GF-D8 (cell line): ENCODE results near the gene LMO7.

Experiments
- DNase-seq: peaks from one replicate; lab custom pipeline; 2025; lab: John Stamatoyannopoulos, UW

Gene LMO7

GRCh38 chr13:75801388-75801945, 165.3 kb downstream of the LMO7 start:
- DNase-seq = no peak

- DNase-seq = no peak
These were observed 166.0 kb downstream of the LMO7 start for GRCh38 chr13:75802161-75802560.

- no peak for DNase-seq
These were observed 167.1 kb downstream of the LMO7 start for GRCh38 chr13:75803164-75803611.

- DNase-seq = no peak
These were observed 167.9 kb downstream of the LMO7 start for GRCh38 chr13:75804054-75804453.

GRCh38 chr13:75804605-75805004, 168.5 kb downstream of the LMO7 start:
- no peak for DNase-seq

GRCh38 chr13:75806117-75806516, 170.0 kb downstream of the LMO7 start:
- DNase-seq = no peak

- DNase-seq = no peak
These were observed 175.2 kb downstream of the LMO7 start for GRCh38 chr13:75811361-75811760.

- no peak for DNase-seq
These were observed 175.7 kb downstream of the LMO7 start for GRCh38 chr13:75811841-75812240.

GRCh38 chr13:75812751-75813181, 176.6 kb downstream of the LMO7 start:
- no peak for DNase-seq

- DNase-seq = no peak
These were observed 177.2 kb downstream of the LMO7 start for GRCh38 chr13:75813323-75813722.

- no peak for DNase-seq
These were observed 182.2 kb downstream of the LMO7 start for GRCh38 chr13:75818179-75818967.

GRCh38 chr13:75818968-75819225, 182.8 kb downstream of the LMO7 start:
- no peak for DNase-seq

GRCh38 chr13:75825161-75825560, 189.0 kb downstream of the LMO7 start:
- DNase-seq = no peak

- DNase-seq = no peak
These were observed 189.5 kb downstream of the LMO7 start for GRCh38 chr13:75825594-75825993.

GRCh38 chr13:75826391-75826790, 190.3 kb downstream of the LMO7 start:
- no peak for DNase-seq

GRCh38 chr13:75829830-75830229, 193.7 kb downstream of the LMO7 start:
- no peak for DNase-seq

GRCh38 chr13:75830842-75831241, 194.7 kb downstream of the LMO7 start:
- no peak for DNase-seq

GRCh38 chr13:75831389-75831788, 195.3 kb downstream of the LMO7 start:
- no peak for DNase-seq

- DNase-seq = no peak
These were observed 196.7 kb downstream of the LMO7 start for GRCh38 chr13:75832812-75833211.

- DNase-seq = no peak
These were observed 200.3 kb downstream of the LMO7 start for GRCh38 chr13:75836441-75836840.

GRCh38 chr13:75838366-75839005, 202.4 kb downstream of the LMO7 start:
- DNase-seq = no peak

- DNase-seq = no peak
These were observed 203.3 kb downstream of the LMO7 start for GRCh38 chr13:75839406-75839805.

GRCh38 chr13:75841905-75842304, 205.8 kb downstream of the LMO7 start:
- DNase-seq = no peak

GRCh38 chr13:75843074-75843473, 206.9 kb downstream of the LMO7 start:
- DNase-seq = no peak
